ENCODE results near the gene SLC9A9. TPM values are rescaled to one million over a fixed set of nuclear protein-coding genes. Genes with fewer than 3 reads are reported as not detected.

SLC9A9 gene
- total and polyA plus RNA-seq, 10 of the 15 experiments (the other 5 are each of a cell fraction or from before 2014, with no cell fraction given) = 3.5 to 14.2 (median 9.3) TPM

DNA sequence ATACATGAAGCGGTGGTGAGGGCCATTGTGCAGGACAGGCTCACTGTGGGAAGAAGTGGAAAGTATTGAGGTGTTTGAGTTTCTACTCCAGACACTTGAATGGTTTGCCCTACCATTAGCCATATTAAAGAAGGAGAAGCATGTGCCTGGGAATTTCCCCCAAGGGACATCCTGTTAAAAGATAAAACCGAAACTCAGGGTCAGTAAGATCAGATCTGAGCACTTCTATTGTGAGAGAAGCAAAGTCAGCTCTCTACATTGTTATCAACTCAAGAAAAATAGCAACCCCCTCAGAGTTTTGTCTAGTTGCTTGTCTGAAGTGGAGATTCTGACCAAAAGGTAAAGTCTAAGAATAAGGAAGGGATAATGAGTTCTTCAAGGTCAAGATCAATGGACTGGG is 458.9 kb downstream of the SLC9A9 start:
- no TSS peak for BruUV-seq (replicated peaks)
- H3K4me1 ChIP-seq (ENCODE audit: control insufficient read depth, insufficient read depth, low read length) = no peaks in the 10 kb centered on the region
- H3K4me3 ChIP-seq = no peak overlapping the region
- ChIA-PET RAD21 (ENCODE audit: unreplicated experiment) (no interaction called here), POLR2A (no interaction called here), SMC1A (ENCODE audit: uncharacterized antibody, unreplicated experiment) (no interaction called here), CTCF (no interaction called here)
- H3K9ac ChIP-seq (ENCODE audit: control insufficient read depth, insufficient read depth, low read length) = no peak overlapping the region
- WGBS (ENCODE audit: insufficient coverage, insufficient replicate concordance, low lambda C conversion rate, missing lambda C conversion rate) = 68% methylated on average over 2 of the region's 2 CpGs
- no peak for DNase-seq (ENCODE audit: low read depth, low spot score)
- FAIRE-seq = peak; percentile 13
- no peaks in the 10 kb centered on the region for H3K36me3 ChIP-seq (ENCODE audit: control insufficient read depth in 2 of 2, insufficient read depth in 2 of 2, low read length in 1 of 2)
- no peaks in the 10 kb centered on the region for H3K79me2 ChIP-seq (ENCODE audit: control insufficient read depth, insufficient read depth, low read length)
- H3K4me2 ChIP-seq (ENCODE audit: control insufficient read depth, insufficient read depth) = no peak overlapping the region
- H4K20me1 ChIP-seq (ENCODE audit: control insufficient read depth, insufficient read depth) = no peaks in the 10 kb centered on the region
- no peak overlapping the region for H3K27ac ChIP-seq (ENCODE audit: control insufficient read depth, insufficient read depth)
- TF ChIP-seq ESRRA (IDR thresholded peaks at IDR 0.05; ENCODE audit: low read length) (no peak), RB1 (IDR thresholded peaks at IDR 0.05; ENCODE audit: borderline replicate concordance) (no peak), RELA (IDR thresholded peaks at IDR 0.05; ENCODE audit: borderline replicate concordance, partially characterized antibody) (no peak), CREM (IDR thresholded peaks at IDR 0.05; ENCODE audit: low read depth) (no peak), SREBF1 (IDR thresholded peaks at IDR 0.05; ENCODE audit: low read length) (no peak), MEF2B (IDR thresholded peaks at IDR 0.05; ENCODE audit: partially characterized antibody, poor library complexity, severe bottlenecking) (no peak), ATF7 (IDR thresholded peaks at IDR 0.05; ENCODE audit: low read depth) (no peak)
- intact Hi-C loops (cut with micrococcal nuclease; ENCODE audit: unreplicated experiment) = no loop called here
- H3K27me3 ChIP-seq (replicated peaks in 1 of 2; ENCODE audit: control insufficient read depth in 2 of 2, insufficient read depth in 2 of 2, low read length in 1 of 2) = no peaks in the 10 kb centered on the region
- in situ Hi-C loops (cut with MboI) = no loop called here
- no peak overlapping the region for H2AFZ ChIP-seq (ENCODE audit: control insufficient read depth, low read depth, low read length)
- ATAC-seq = peak; percentile 46
- H3K9me3 ChIP-seq (replicated peaks; ENCODE audit: control insufficient read depth, insufficient read depth, low read length) = peaks cover 2% of the 10 kb centered on the region; the same call in 2 of the 3 replicates

DNA sequence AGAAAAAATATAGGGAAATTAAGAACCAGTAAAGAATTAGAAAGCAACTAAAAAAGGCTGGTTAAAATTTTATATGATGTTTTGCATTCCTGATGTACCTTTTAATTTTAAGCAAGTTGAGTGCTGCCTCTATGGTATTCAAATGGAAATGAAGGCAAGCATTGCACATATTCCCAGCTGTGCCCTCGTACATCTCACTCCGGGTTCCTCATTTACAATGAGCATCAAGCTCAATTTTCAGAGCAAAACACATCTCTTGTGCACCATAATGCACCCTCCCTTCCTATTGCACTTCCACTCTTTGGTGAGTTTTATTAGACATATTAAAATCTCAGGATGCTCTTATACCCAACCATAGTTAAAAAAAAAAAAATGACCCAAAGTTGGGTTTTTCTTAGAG is 460.8 kb downstream of the SLC9A9 start:
- ATAC-seq (no peak), FAIRE-seq (no peak), DNase-seq (ENCODE audit: low read depth, low spot score) (no peak)
- H3K4me3 ChIP-seq = no peak overlapping the region
- no peak overlapping the region for H3K9ac ChIP-seq (ENCODE audit: control insufficient read depth, insufficient read depth, low read length)
- no peaks in the 10 kb centered on the region for H3K79me2 ChIP-seq (ENCODE audit: control insufficient read depth, insufficient read depth, low read length)
- no peak overlapping the region for H3K27ac ChIP-seq (ENCODE audit: control insufficient read depth, insufficient read depth)
- no peak overlapping the region for H3K4me2 ChIP-seq (ENCODE audit: control insufficient read depth, insufficient read depth)
- no peaks in the 10 kb centered on the region for H3K36me3 ChIP-seq (ENCODE audit: control insufficient read depth in 2 of 2, insufficient read depth in 2 of 2, low read length in 1 of 2)
- no TSS peak for BruUV-seq (replicated peaks)
- H3K4me1 ChIP-seq (ENCODE audit: control insufficient read depth, insufficient read depth, low read length) = no peaks in the 10 kb centered on the region
- H2AFZ ChIP-seq (ENCODE audit: control insufficient read depth, low read depth, low read length) = no peak overlapping the region
- in situ Hi-C loops (cut with MboI) (no loop called here), intact Hi-C loops (cut with micrococcal nuclease; ENCODE audit: unreplicated experiment) (no loop called here)
- SMC1A ChIA-PET (ENCODE audit: uncharacterized antibody, unreplicated experiment) = no interaction called here
- H3K9me3 ChIP-seq (replicated peaks; ENCODE audit: control insufficient read depth, insufficient read depth, low read length) = peaks cover 2% of the 10 kb centered on the region; the same call in 2 of the 3 replicates
- CTCF ChIA-PET = interaction anchor here (0.7 kb wide), 1 partner anchor 68 kb away, joined by 3 read pairs; no protein-coding TSS in a partner anchor
- POLR2A ChIA-PET = no interaction called here
- RAD21 ChIA-PET (ENCODE audit: unreplicated experiment) = no interaction called here
- WGBS (ENCODE audit: insufficient coverage, insufficient replicate concordance, low lambda C conversion rate, missing lambda C conversion rate) = 97% methylated on average over 2 of the region's 2 CpGs
- H3K27me3 ChIP-seq (replicated peaks in 1 of 2; ENCODE audit: control insufficient read depth in 2 of 2, insufficient read depth in 2 of 2, low read length in 1 of 2) = no peaks in the 10 kb centered on the region
- no peaks in the 10 kb centered on the region for H4K20me1 ChIP-seq (ENCODE audit: control insufficient read depth, insufficient read depth)
- TF ChIP-seq SUPT20H (IDR thresholded peaks at IDR 0.05; ENCODE audit: borderline replicate concordance, control insufficient read depth, low read depth, low read length) = no peak
- TF ChIP-seq KLF5 (IDR thresholded peaks at IDR 0.05; ENCODE audit: partially characterized antibody) = no peak
- no peak for TF ChIP-seq CREM (IDR thresholded peaks at IDR 0.05; ENCODE audit: low read depth)
- TF ChIP-seq RELA (IDR thresholded peaks at IDR 0.05; ENCODE audit: borderline replicate concordance, partially characterized antibody) = no peak
- TF ChIP-seq EED (IDR thresholded peaks at IDR 0.05; ENCODE audit: low read depth) = no peak
- TF ChIP-seq WRNIP1 (IDR thresholded peaks at IDR 0.05; ENCODE audit: borderline replicate concordance, low read depth, low read length) = no peak
- no peak for TF ChIP-seq STAT1 (conservative IDR thresholded peaks at IDR 0.05)
- TF ChIP-seq BCLAF1 (IDR thresholded peaks at IDR 0.05) = no peak
- TF ChIP-seq TBL1XR1 (IDR thresholded peaks at IDR 0.05; ENCODE audit: low read depth, low read length) = no peak
- no peak for TF ChIP-seq BACH1 (IDR thresholded peaks at IDR 0.05; ENCODE audit: borderline replicate concordance)
- TF ChIP-seq, protein P1, sequence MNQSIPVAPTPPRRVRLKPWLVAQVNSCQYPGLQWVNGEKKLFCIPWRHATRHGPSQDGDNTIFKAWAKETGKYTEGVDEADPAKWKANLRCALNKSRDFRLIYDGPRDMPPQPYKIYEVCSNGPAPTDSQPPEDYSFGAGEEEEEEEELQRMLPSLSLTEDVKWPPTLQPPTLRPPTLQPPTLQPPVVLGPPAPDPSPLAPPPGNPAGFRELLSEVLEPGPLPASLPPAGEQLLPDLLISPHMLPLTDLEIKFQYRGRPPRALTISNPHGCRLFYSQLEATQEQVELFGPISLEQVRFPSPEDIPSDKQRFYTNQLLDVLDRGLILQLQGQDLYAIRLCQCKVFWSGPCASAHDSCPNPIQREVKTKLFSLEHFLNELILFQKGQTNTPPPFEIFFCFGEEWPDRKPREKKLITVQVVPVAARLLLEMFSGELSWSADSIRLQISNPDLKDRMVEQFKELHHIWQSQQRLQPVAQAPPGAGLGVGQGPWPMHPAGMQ (IDR thresholded peaks at IDR 0.05; ENCODE audit: borderline replicate concordance) = no peak
